ENCODE data around the gene POLR1A. TPM values are rescaled to one million over a fixed set of nuclear protein-coding genes. Genes with fewer than 3 reads are reported as not detected.

Gene POLR1A
- total RNA-seq, 5 donors from 2014 or later (not counting 1 experiment from before 2014, with no cell fraction given) = 22.0 to 28.7 (median 25.7) TPM

GRCh38 chr2:86068648-86069047, 37.0 kb downstream of the POLR1A start:
- Mint-ChIP-seq H3K36me3 (peaks cover 69% of the 10 kb centered on the region), H3K9me3 (peaks cover 0 to 5% (median 5%) of the 10 kb centered on the region in 3 donors), H3K4me1 (peaks cover 15 to 25% (median 17%) of the 10 kb centered on the region in 3 donors), H3K27ac (no peak overlapping the region), H3K4me3 (no peak overlapping the region), H3K27me3 (no peaks in the 10 kb centered on the region)
- POLR2A ChIA-PET = interaction anchor here in 1 of 2 donors (0.6 kb wide), 1 partner anchor 11 kb away, joined by 4 read pairs; no protein-coding TSS in a partner anchor
- Histone ChIP-seq H3K9me3 (no peaks in the 10 kb centered on the region), H3K27me3 (replicated peaks in 1 of 2; ENCODE audit: control insufficient read depth in 2 of 2, extremely low read depth in 1 of 2, insufficient read depth in 2 of 2, low read length in 1 of 2) (no peaks in the 10 kb centered on the region), H3K4me1 (ENCODE audit: control insufficient read depth in 1 of 2, extremely low read depth in 1 of 2, insufficient read depth in 2 of 2, low read length in 2 of 2) (peaks cover 6 to 15% of the 10 kb centered on the region in 2 experiments), H3K27ac (ENCODE audit: low read length) (peak overlapping the region; percentile 21), H3K4me3 (ENCODE audit: control insufficient read depth in 1 of 2, extremely low read depth in 1 of 2, low read length in 1 of 2) (no peak overlapping the region), H3K36me3 (ENCODE audit: control insufficient read depth in 2 of 2, extremely low read depth in 1 of 2, insufficient read depth in 1 of 2, low read length in 1 of 2) (peaks cover 16 to 77% of the 10 kb centered on the region in 2 donors)
- CTCF ChIA-PET = interaction anchor here (0.6 to 1.3 kb wide), 4 partner anchors 11 to 241 kb away, joined by 5 to 7 read pairs (median 6); no protein-coding TSS in a partner anchor
- ATAC-seq (replicated peaks in 1 of 4) (no peak), DNase-seq (no peak)
- WGBS (ENCODE audit: insufficient coverage) = 98% methylated on average over 5 of the region's 5 CpGs

GRCh38 chr2:86068136-86068588, 37.5 kb downstream of the POLR1A start:
- ChIA-PET POLR2A (interaction anchor here (0.6 kb wide), 2 partner anchors 11 to 176 kb away, joined by 3 to 4 read pairs; no protein-coding TSS in a partner anchor), CTCF (interaction anchor here in 1 of 2 donors (0.7 to 1.3 kb wide), 4 partner anchors 12 to 241 kb away, joined by 3 to 6 read pairs (median 5); no protein-coding TSS in a partner anchor)
- peak; percentile 95 to 99 (median 98) for ATAC-seq (replicated peaks in 1 of 4)
- no peaks in the 10 kb centered on the region for H3K27me3 Mint-ChIP-seq
- Histone ChIP-seq H3K27ac (ENCODE audit: low read length) (peak overlapping the region; percentile 21), H3K4me3 (ENCODE audit: control insufficient read depth in 1 of 2, extremely low read depth in 1 of 2, low read length in 1 of 2) (no peak overlapping the region), H3K36me3 (ENCODE audit: control insufficient read depth in 2 of 2, extremely low read depth in 1 of 2, insufficient read depth in 1 of 2, low read length in 1 of 2) (peaks cover 15 to 77% of the 10 kb centered on the region in 2 donors), H3K9me3 (no peaks in the 10 kb centered on the region), H3K4me1 (ENCODE audit: control insufficient read depth in 1 of 2, extremely low read depth in 1 of 2, insufficient read depth in 2 of 2, low read length in 2 of 2) (peaks cover 6 to 15% of the 10 kb centered on the region in 2 experiments), H3K27me3 (replicated peaks in 1 of 2; ENCODE audit: control insufficient read depth in 2 of 2, extremely low read depth in 1 of 2, insufficient read depth in 2 of 2, low read length in 1 of 2) (no peaks in the 10 kb centered on the region)
- H3K36me3 Mint-ChIP-seq = peaks cover 70% of the 10 kb centered on the region
- 0% methylated on average over 2 of the region's 7 CpGs for WGBS (ENCODE audit: insufficient coverage)
- H3K4me1 Mint-ChIP-seq = peaks cover 15 to 25% (median 17%) of the 10 kb centered on the region in 3 donors
- H3K4me3 Mint-ChIP-seq = no peak overlapping the region
- H3K27ac Mint-ChIP-seq = peak overlapping the region; percentile 68 to 83
- peaks cover 0 to 8% (median 5%) of the 10 kb centered on the region in 3 donors for H3K9me3 Mint-ChIP-seq
- peak in 34 of 35 experiments; percentile 16 to 66 (median 38) for DNase-seq

GRCh38 chr2:86066915-86067314, 38.8 kb downstream of the POLR1A start:
- Mint-ChIP-seq H3K4me1 (peaks cover 13 to 21% (median 14%) of the 10 kb centered on the region in 3 donors), H3K27me3 (no peaks in the 10 kb centered on the region), H3K36me3 (peaks cover 75% of the 10 kb centered on the region), H3K4me3 (no peak overlapping the region), H3K27ac (no peak overlapping the region), H3K9me3 (peaks cover 0 to 8% (median 5%) of the 10 kb centered on the region in 3 donors)
- H3K36me3 ChIP-seq (ENCODE audit: control insufficient read depth in 2 of 2, extremely low read depth in 1 of 2, insufficient read depth in 1 of 2, low read length in 1 of 2) = peaks cover 15 to 72% of the 10 kb centered on the region in 2 donors
- no peaks in the 10 kb centered on the region for H3K9me3 ChIP-seq
- DNase-seq (no peak), ATAC-seq (replicated peaks in 1 of 4) (no peak)
- no peaks in the 10 kb centered on the region for H3K27me3 ChIP-seq (replicated peaks in 1 of 2; ENCODE audit: control insufficient read depth in 2 of 2, extremely low read depth in 1 of 2, insufficient read depth in 2 of 2, low read length in 1 of 2)
- no peak overlapping the region for H3K27ac ChIP-seq (ENCODE audit: low read length)
- no peak overlapping the region for H3K4me3 ChIP-seq (ENCODE audit: control insufficient read depth in 1 of 2, extremely low read depth in 1 of 2, low read length in 1 of 2)
- ChIA-PET CTCF (no interaction called here), POLR2A (no interaction called here)
- peaks cover 6 to 15% of the 10 kb centered on the region in 2 experiments for H3K4me1 ChIP-seq (ENCODE audit: control insufficient read depth in 1 of 2, extremely low read depth in 1 of 2, insufficient read depth in 2 of 2, low read length in 2 of 2)

DNA sequence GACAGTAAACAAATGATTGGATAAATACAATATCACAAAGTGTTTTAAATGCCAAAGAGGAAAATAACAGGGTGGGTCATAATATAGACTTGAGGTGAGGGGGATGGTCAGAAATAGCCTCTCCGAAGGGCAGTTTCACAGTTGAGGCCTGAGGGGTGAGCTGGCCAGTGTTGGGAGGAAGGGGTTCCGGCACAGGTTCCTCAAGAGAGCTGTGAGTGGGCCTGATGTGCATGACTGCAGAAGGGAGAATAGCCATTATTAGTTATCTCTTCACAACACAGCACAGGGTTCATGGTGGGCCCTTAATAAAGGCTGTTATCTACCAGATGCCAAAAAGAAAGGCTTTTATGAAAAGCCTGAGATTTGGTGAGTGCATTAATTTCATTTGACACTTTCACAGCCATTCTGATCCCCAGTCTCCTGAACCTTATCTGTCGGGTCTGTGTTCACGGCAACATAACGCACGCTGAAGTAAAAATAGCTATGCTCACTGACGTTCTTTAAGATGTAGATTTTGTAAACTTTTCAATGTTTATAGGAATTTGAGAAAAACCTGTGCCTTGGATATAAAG, 39.6 kb downstream of the POLR1A start:
- ChIA-PET POLR2A (no interaction called here), CTCF (no interaction called here)
- H3K4me3 Mint-ChIP-seq = no peak overlapping the region
- no peaks in the 10 kb centered on the region for H3K9me3 ChIP-seq
- ATAC-seq (replicated peaks in 1 of 4) = no peak
- no peak overlapping the region for H3K4me3 ChIP-seq (ENCODE audit: control insufficient read depth in 1 of 2, extremely low read depth in 1 of 2, low read length in 1 of 2)
- WGBS (ENCODE audit: insufficient coverage) = 100% methylated on average over 5 of the region's 7 CpGs
- H3K27me3 Mint-ChIP-seq = no peaks in the 10 kb centered on the region
- H3K36me3 ChIP-seq (ENCODE audit: control insufficient read depth in 2 of 2, extremely low read depth in 1 of 2, insufficient read depth in 1 of 2, low read length in 1 of 2) = peaks cover 15 to 70% of the 10 kb centered on the region in 2 donors
- no peak overlapping the region for H3K27ac ChIP-seq (ENCODE audit: low read length)
- no peak for DNase-seq
- peaks cover 74% of the 10 kb centered on the region for H3K36me3 Mint-ChIP-seq
- peaks cover 0 to 8% (median 5%) of the 10 kb centered on the region in 3 donors for H3K9me3 Mint-ChIP-seq
- no peak overlapping the region for H3K27ac Mint-ChIP-seq
- H3K4me1 ChIP-seq (ENCODE audit: control insufficient read depth in 1 of 2, extremely low read depth in 1 of 2, insufficient read depth in 2 of 2, low read length in 2 of 2) = peaks cover 6 to 15% of the 10 kb centered on the region in 2 experiments
- H3K27me3 ChIP-seq (replicated peaks in 1 of 2; ENCODE audit: control insufficient read depth in 2 of 2, extremely low read depth in 1 of 2, insufficient read depth in 2 of 2, low read length in 1 of 2) = no peaks in the 10 kb centered on the region
- peaks cover 13 to 21% (median 14%) of the 10 kb centered on the region in 3 donors for H3K4me1 Mint-ChIP-seq

DNA sequence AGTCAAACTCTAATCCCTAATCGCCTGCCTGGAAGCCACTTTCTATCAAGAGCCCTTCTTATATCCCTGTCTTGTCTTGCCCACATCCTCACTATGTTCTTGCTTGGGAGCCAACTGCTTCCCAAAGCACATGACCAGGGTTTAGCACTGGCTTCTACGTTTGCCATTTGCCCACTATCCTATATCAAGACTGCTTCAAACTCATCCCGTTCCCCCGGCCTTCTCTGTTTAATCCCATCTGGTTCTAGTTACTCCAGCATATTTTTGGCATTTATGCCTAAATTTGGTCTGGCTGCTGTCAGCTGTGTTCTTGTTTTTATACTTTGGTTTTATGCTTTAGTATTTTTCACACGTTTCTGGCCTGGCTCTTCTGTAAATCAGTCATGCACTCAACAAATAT, 40.2 kb downstream of the POLR1A start:
- ChIA-PET POLR2A (no interaction called here), CTCF (no interaction called here)
- H3K27ac Mint-ChIP-seq = no peak overlapping the region
- no peak for DNase-seq
- Histone ChIP-seq H3K27ac (ENCODE audit: low read length) (no peak overlapping the region), H3K36me3 (ENCODE audit: control insufficient read depth in 2 of 2, extremely low read depth in 1 of 2, insufficient read depth in 1 of 2, low read length in 1 of 2) (peaks cover 15 to 65% of the 10 kb centered on the region in 2 donors), H3K9me3 (no peaks in the 10 kb centered on the region), H3K27me3 (replicated peaks in 1 of 2; ENCODE audit: control insufficient read depth in 2 of 2, extremely low read depth in 1 of 2, insufficient read depth in 2 of 2, low read length in 1 of 2) (no peaks in the 10 kb centered on the region), H3K4me1 (ENCODE audit: control insufficient read depth in 1 of 2, extremely low read depth in 1 of 2, insufficient read depth in 2 of 2, low read length in 2 of 2) (peaks cover 6 to 15% of the 10 kb centered on the region in 2 experiments), H3K4me3 (ENCODE audit: control insufficient read depth in 1 of 2, extremely low read depth in 1 of 2, low read length in 1 of 2) (no peak overlapping the region)
- H3K9me3 Mint-ChIP-seq = peaks cover 0 to 8% (median 5%) of the 10 kb centered on the region in 3 donors
- ATAC-seq (replicated peaks in 1 of 4) = no peak
- peaks cover 74% of the 10 kb centered on the region for H3K36me3 Mint-ChIP-seq
- no peaks in the 10 kb centered on the region for H3K27me3 Mint-ChIP-seq
- H3K4me3 Mint-ChIP-seq = no peak overlapping the region
- 68% methylated on average over 2 of the region's 5 CpGs for WGBS (ENCODE audit: insufficient coverage)
- H3K4me1 Mint-ChIP-seq = peaks cover 13 to 21% (median 14%) of the 10 kb centered on the region in 3 donors

DNA sequence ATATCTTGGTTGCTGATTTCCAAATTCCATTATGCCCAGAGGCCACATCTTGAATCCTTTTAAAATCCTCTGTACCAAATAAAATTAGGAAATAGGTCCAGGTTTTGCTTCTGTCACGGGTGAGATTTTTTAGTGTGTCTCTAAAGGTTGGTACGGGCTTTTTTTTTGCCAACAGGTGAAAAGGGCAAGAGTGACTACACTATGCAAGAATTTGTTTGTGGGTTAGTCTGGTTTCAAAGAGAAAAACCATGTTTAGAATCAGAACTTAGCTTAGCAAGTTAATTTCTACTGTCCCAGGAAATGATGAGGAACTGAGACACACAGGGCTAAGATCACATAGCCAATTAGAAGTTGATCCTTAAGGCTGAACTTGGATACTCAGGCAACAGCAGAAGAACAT, 41.7 kb downstream of the POLR1A start:
- POLR2A ChIA-PET = interaction anchor here in 1 of 2 donors (0.8 kb wide), 1 partner anchor 257 kb away, joined by 3 read pairs; no protein-coding TSS in a partner anchor
- Histone ChIP-seq H3K4me3 (ENCODE audit: control insufficient read depth in 1 of 2, extremely low read depth in 1 of 2, low read length in 1 of 2) (no peak overlapping the region), H3K27ac (ENCODE audit: low read length) (no peak overlapping the region), H3K36me3 (ENCODE audit: control insufficient read depth in 2 of 2, extremely low read depth in 1 of 2, insufficient read depth in 1 of 2, low read length in 1 of 2) (peaks cover 5 to 53% of the 10 kb centered on the region in 2 donors), H3K27me3 (replicated peaks in 1 of 2; ENCODE audit: control insufficient read depth in 2 of 2, extremely low read depth in 1 of 2, insufficient read depth in 2 of 2, low read length in 1 of 2) (no peaks in the 10 kb centered on the region), H3K9me3 (no peaks in the 10 kb centered on the region), H3K4me1 (ENCODE audit: control insufficient read depth in 1 of 2, extremely low read depth in 1 of 2, insufficient read depth in 2 of 2, low read length in 2 of 2) (peaks cover 6 to 12% of the 10 kb centered on the region in 2 experiments)
- CTCF ChIA-PET = interaction anchor here in 1 of 2 donors (0.8 kb wide), 1 partner anchor 251 kb away, joined by 3 read pairs; no protein-coding TSS in a partner anchor
- H3K4me3 Mint-ChIP-seq = no peak overlapping the region
- WGBS (ENCODE audit: insufficient coverage) = no CpG with 5 or more reads among the region's 2 CpGs
- no peaks in the 10 kb centered on the region for H3K27me3 Mint-ChIP-seq
- no peak overlapping the region for H3K27ac Mint-ChIP-seq
- H3K9me3 Mint-ChIP-seq = peaks cover 0 to 8% (median 5%) of the 10 kb centered on the region in 3 donors
- H3K4me1 Mint-ChIP-seq = peaks cover 13 to 17% (median 14%) of the 10 kb centered on the region in 3 donors
- peaks cover 69% of the 10 kb centered on the region for H3K36me3 Mint-ChIP-seq
- no peak for ATAC-seq (replicated peaks in 1 of 4)
- DNase-seq = no peak

Measured in T-cell (primary cell).